ENCODE results near the gene RNF32.

Gene RNF32

GRCh38 chr7:156640257-156640948, at the start of gene RNF32:
Gene RNF32 (plus strand): TSS chr7:156640774. CDS start chr7:156643878, 3,104 bp downstream.
- peak; percentile 58 for DNase-seq

GRCh38 chr7:156592155-156592884, 48.3 kb upstream of the RNF32 start:
- no peak for DNase-seq

GRCh38 chr7:156594283-156595080, 46.1 kb upstream of the RNF32 start:
- DNase-seq = no peak

GRCh38 chr7:156600496-156600895, 40.1 kb upstream of the RNF32 start:
- DNase-seq = no peak

GRCh38 chr7:156602283-156602682, 38.3 kb upstream of the RNF32 start:
- DNase-seq = no peak

- DNase-seq = no peak
Observed at GRCh38 chr7:156603011-156603410, 37.6 kb upstream of the RNF32 start.

GRCh38 chr7:156603629-156604028, 36.9 kb upstream of the RNF32 start:
- DNase-seq = no peak

- no peak for DNase-seq
Observed at GRCh38 chr7:156604311-156604710, 36.3 kb upstream of the RNF32 start.

- no peak for DNase-seq
Observed at GRCh38 chr7:156604836-156605695, 35.5 kb upstream of the RNF32 start.

GRCh38 chr7:156606135-156606534, 34.4 kb upstream of the RNF32 start:
- DNase-seq = no peak

- DNase-seq = no peak
Observed at GRCh38 chr7:156606691-156607331, 33.8 kb upstream of the RNF32 start.

- DNase-seq = no peak
Observed at GRCh38 chr7:156607332-156608172, 33.0 kb upstream of the RNF32 start.

- DNase-seq = no peak
Observed at GRCh38 chr7:156608173-156608478, 32.4 kb upstream of the RNF32 start.

- DNase-seq = no peak
Observed at GRCh38 chr7:156609010-156609877, 31.3 kb upstream of the RNF32 start.

- no peak for DNase-seq
Observed at GRCh38 chr7:156610130-156610529, 30.4 kb upstream of the RNF32 start.

GRCh38 chr7:156610601-156611000, 30.0 kb upstream of the RNF32 start:
- DNase-seq = no peak

GRCh38 chr7:156611014-156612010, 29.3 kb upstream of the RNF32 start:
- DNase-seq = no peak

- DNase-seq = no peak
Observed at GRCh38 chr7:156612930-156613329, 27.6 kb upstream of the RNF32 start.
